ENCODE measurements around the gene TSPAN2. TPM values are rescaled to one million over a fixed set of nuclear protein-coding genes. Genes with fewer than 3 reads are reported as not detected.

The TSPAN2 gene
- total RNA-seq, 4 donors from 2014 or later = 1.8 to 3.3 (median 2.6) TPM

GRCh38 chr1:115129071-115129640 lies 39.9 kb upstream of the TSPAN2 start:
- Histone ChIP-seq H3K4me1 (no peaks in the 10 kb centered on the region), H3K9me3 (no peaks in the 10 kb centered on the region), H3K27ac (no peak overlapping the region), H3K4me3 (no peak overlapping the region), H3K27me3 (no peaks in the 10 kb centered on the region), H3K36me3 (no peaks in the 10 kb centered on the region)
- TF ChIP-seq CTCF (IDR thresholded peaks at IDR 0.05) (no peak), POLR2A (IDR thresholded peaks at IDR 0.05) (no peak)
- no peak for DNase-seq

GRCh38 chr1:115127539-115127938 lies 38.2 kb upstream of the TSPAN2 start:
- no peak overlapping the region for H3K27ac ChIP-seq
- TF ChIP-seq POLR2A (IDR thresholded peaks at IDR 0.05) = no peak
- TF ChIP-seq CTCF (IDR thresholded peaks at IDR 0.05) = no peak
- no peak overlapping the region for H3K4me3 ChIP-seq
- H3K4me1 ChIP-seq = no peaks in the 10 kb centered on the region
- H3K9me3 ChIP-seq = no peaks in the 10 kb centered on the region
- no peak for DNase-seq
- H3K27me3 ChIP-seq = no peaks in the 10 kb centered on the region
- H3K36me3 ChIP-seq = no peaks in the 10 kb centered on the region

GRCh38 chr1:115126516-115126915 lies 37.2 kb upstream of the TSPAN2 start:
- no peak overlapping the region for H3K4me3 ChIP-seq
- DNase-seq = no peak

GRCh38 chr1:115123116-115123515 lies 33.8 kb upstream of the TSPAN2 start:
- H3K4me1 ChIP-seq = no peaks in the 10 kb centered on the region
- no peaks in the 10 kb centered on the region for H3K36me3 ChIP-seq
- H3K27ac ChIP-seq = no peak overlapping the region
- no peak overlapping the region for H3K4me3 ChIP-seq
- H3K27me3 ChIP-seq = no peaks in the 10 kb centered on the region
- no peak for DNase-seq
- TF ChIP-seq CTCF (IDR thresholded peaks at IDR 0.05) = no peak
- no peak for TF ChIP-seq POLR2A (IDR thresholded peaks at IDR 0.05)
- H3K9me3 ChIP-seq = peaks cover 0 to 8% (median 4%) of the 10 kb centered on the region in 4 donors

More at GRCh38 chr1:115126516-115126915, 37.2 kb upstream of the TSPAN2 start:
- H3K9me3 ChIP-seq = peaks cover 0 to 4% (median 0%) of the 10 kb centered on the region in 4 donors
- no peaks in the 10 kb centered on the region for H3K27me3 ChIP-seq
- H3K36me3 ChIP-seq = no peaks in the 10 kb centered on the region
- TF ChIP-seq POLR2A (IDR thresholded peaks at IDR 0.05) (no peak), CTCF (IDR thresholded peaks at IDR 0.05) (no peak)
- no peak overlapping the region for H3K27ac ChIP-seq
- no peaks in the 10 kb centered on the region for H3K4me1 ChIP-seq

- Histone ChIP-seq H3K27me3 (no peaks in the 10 kb centered on the region), H3K9me3 (peaks cover 0 to 8% (median 4%) of the 10 kb centered on the region in 4 donors)
Observed at GRCh38 chr1:115121793-115122192, 32.5 kb upstream of the TSPAN2 start.

More at GRCh38 chr1:115121793-115122192, 32.5 kb upstream of the TSPAN2 start:
- no peaks in the 10 kb centered on the region for H3K36me3 ChIP-seq
- no peak for DNase-seq
- no peak overlapping the region for H3K4me3 ChIP-seq
- H3K4me1 ChIP-seq = no peaks in the 10 kb centered on the region
- TF ChIP-seq POLR2A (IDR thresholded peaks at IDR 0.05) (no peak), CTCF (IDR thresholded peaks at IDR 0.05) (no peak)
- no peak overlapping the region for H3K27ac ChIP-seq

All from Peyer's patch (tissue), 4 donors.